SK-N-SH (cell line): ENCODE measurements around the gene SCNN1A. TPM values are rescaled to one million over a fixed set of nuclear protein-coding genes. Genes with fewer than 3 reads are reported as not detected.

Experiments used
- CTCF ChIA-PET: fragments of 300-600, 350-600 bp; formaldehyde crosslinking; extraction: SDS; loops from one replicate; lab custom pipeline; 2021; lab: Yijun Ruan, JAX
- POLR2A ChIA-PET: fragments of 350-600 bp; sonication (Branson Sonifier 250); formaldehyde crosslinking; extraction: SDS; loops from one replicate; lab custom pipeline; 2020; ENCODE audit warnings: antibody characterized with exemption, inconsistent platforms; lab: Yijun Ruan, JAX
- DNase-seq: peaks from one replicate; pipeline ENCODE4 v3.0.0; 2012
- H2AFZ ChIP-seq: fragments of 200-600 bp; sonication (generic); 2 replicates; pipeline ENCODE4 v1.8.1; 2016; ENCODE audit warnings: antibody characterized with exemption, mild to moderate bottlenecking, low read depth
- H3F3A ChIP-seq: fragments of 200-600 bp; sonication (generic); replicated peaks from 2 replicates; pipeline ENCODE3; 2016; ENCODE audit warnings: antibody characterized with exemption, mild to moderate bottlenecking; ENCODE audit not compliant: insufficient read depth
- H3K27ac ChIP-seq, 2 experiments: fragments of 200-500 bp in 1 of 2; fragments of 200-600 bp in 1 of 2; sonication (Bioruptor generic) in 1 of 2; sonication (generic), shearing (Covaris generic) in 1 of 2; 2 replicates each; pipeline versions ENCODE4 v1.5.1 to v1.6.1; 2014 to 2016; ENCODE audit warnings: low read depth in 2 of 2, inconsistent platforms in 1 of 2, low read length in 1 of 2, mild to moderate bottlenecking in 1 of 2, mixed read lengths in 1 of 2
- H3K27me3 ChIP-seq: fragments of 200-600 bp; sonication (generic), shearing (Covaris generic); 2 replicates; pipeline ENCODE4 v1.6.1; 2016; ENCODE audit warnings: mixed run types; ENCODE audit not compliant: insufficient read depth
- H3K36me3 ChIP-seq, 2 experiments: fragments of 200-500 bp in 1 of 2; fragments of 200-600 bp in 1 of 2; sonication (Bioruptor generic) in 1 of 2; sonication (generic) in 1 of 2; replicated peaks in 1 of 2; 2 replicates each; pipeline versions ENCODE3 to v1.5.1; 2014 to 2016; ENCODE audit warnings: low read length in 1 of 2, mild to moderate bottlenecking in 1 of 2; ENCODE audit not compliant: insufficient read depth in 2 of 2, control insufficient read depth in 1 of 2
- H3K4me1 ChIP-seq, 2 experiments: fragments of 200-500 bp in 1 of 2; fragments of 200-600 bp in 1 of 2; sonication (Bioruptor generic) in 1 of 2; sonication (generic), shearing (Covaris generic) in 1 of 2; 2 replicates each; pipeline versions ENCODE4 v1.5.1 to v1.6.1; 2014 to 2016; ENCODE audit warnings: low read depth in 1 of 2, low read length in 1 of 2, mixed run types in 1 of 2; ENCODE audit not compliant: insufficient read depth in 2 of 2, control insufficient read depth in 1 of 2
- H3K4me2 ChIP-seq: fragments of 200-600 bp; sonication (generic), shearing (Covaris generic); 2 replicates; pipeline ENCODE4 v1.6.1; 2017; ENCODE audit warnings: mixed run types
- H3K4me3 ChIP-seq, 2 experiments: fragments of 200-500 bp in 1 of 2; fragments of 200-600 bp in 1 of 2; sonication (Bioruptor generic) in 1 of 2; sonication (generic), shearing (Covaris generic) in 1 of 2; 2 replicates each; pipeline versions ENCODE4 v1.5.1 to v1.8.1; 2014 to 2016; ENCODE audit warnings: low read depth in 2 of 2, inconsistent platforms in 1 of 2, low read length in 1 of 2, mild to moderate bottlenecking in 1 of 2, mixed read lengths in 1 of 2, moderate library complexity in 1 of 2
- H3K79me2 ChIP-seq: fragments of 200-600 bp; sonication (generic); 2 replicates; pipeline ENCODE4 v1.8.1; 2017; ENCODE audit warnings: mild to moderate bottlenecking; ENCODE audit not compliant: insufficient read depth
- H3K9ac ChIP-seq: fragments of 200-600 bp; sonication (generic); 2 replicates; pipeline ENCODE4 v1.6.1; 2017; ENCODE audit warnings: mixed run types
- H3K9me2 ChIP-seq: fragments of 200-600 bp; sonication (generic); 2 replicates; pipeline ENCODE4 v1.6.1; 2017; ENCODE audit warnings: mixed run types
- H3K9me3 ChIP-seq: fragments of 200-600 bp; sonication (generic); 2 replicates; pipeline ENCODE4 v1.6.1; 2017; ENCODE audit warnings: mixed run types, mild to moderate bottlenecking, moderate library complexity
- H4K20me1 ChIP-seq: fragments of 200-600 bp; sonication (generic); 2 replicates; pipeline ENCODE4 v1.6.1; 2017; ENCODE audit warnings: mild to moderate bottlenecking, mixed run types; ENCODE audit not compliant: insufficient read depth
- FOXJ3 ChIP-seq: sonication (generic); formaldehyde crosslinking; IDR thresholded peaks from 2 replicates; pipeline ENCODE4 v1.5.1; 2020; ENCODE audit warnings: mild to moderate bottlenecking, missing genetic modification reagents
- FOXM1 ChIP-seq: IDR thresholded peaks from 2 replicates; pipeline ENCODE4 v1.4.0; 2012; ENCODE audit warnings: low read depth, mild to moderate bottlenecking
- JUND ChIP-seq: IDR thresholded peaks from 2 replicates; pipeline ENCODE4 v1.4.0; 2012
- MEF2A ChIP-seq: IDR thresholded peaks from 2 replicates; pipeline ENCODE4 v1.4.0; 2012; ENCODE audit warnings: low read depth, borderline replicate concordance
- POLR2AphosphoS5 ChIP-seq: IDR thresholded peaks from 2 replicates; pipeline ENCODE4 v1.6.1; 2012; ENCODE audit warnings: low read depth, low read length
- RAD21 ChIP-seq: IDR thresholded peaks from 2 replicates; pipeline ENCODE4 v1.6.1; 2012; ENCODE audit warnings: mild to moderate bottlenecking, low read length
- RCOR1 ChIP-seq: fragments of 150-350 bp; IDR thresholded peaks from 2 replicates; pipeline ENCODE4 v1.6.1; 2017; ENCODE audit warnings: antibody characterized with exemption, low read length
- RFX5 ChIP-seq: IDR thresholded peaks from 2 replicates; pipeline ENCODE4 v1.6.1; 2012; ENCODE audit warnings: mild to moderate bottlenecking, improper control_type of control experiment, low read length
- RXRA ChIP-seq: IDR thresholded peaks from 2 replicates; pipeline ENCODE4 v1.4.0; 2012; ENCODE audit warnings: low read depth, mild to moderate bottlenecking, borderline replicate concordance
- SMC3 ChIP-seq: IDR thresholded peaks from 2 replicates; pipeline ENCODE4 v1.6.1; 2012; ENCODE audit warnings: low read depth, low read length, improper control_type of control experiment
- TAF1 ChIP-seq: IDR thresholded peaks from 2 replicates; pipeline ENCODE4 v1.6.1; 2012; ENCODE audit warnings: low read depth, mild to moderate bottlenecking, low read length, moderate library complexity, borderline replicate concordance
- TCF12 ChIP-seq: IDR thresholded peaks from 2 replicates; pipeline ENCODE4 v1.4.0; 2012
- WGBS: methylation state at CpG from one replicate; pipeline ENCODE4 v1.1.6; 2017; ENCODE audit warnings: low lambda C conversion rate; 5-methylcytosine and 5-hydroxymethylcytosine counted together
- polyA plus RNA-seq, 3 experiments: library from polyadenylated mRNA; depleted of rRNA; stranded (reverse); fragments of >200 nt; gene quantifications; 2 replicates each; pipeline ENCODE4 v1.2.3, GENCODE V29; 2012
- TF ChIP-seq, protein P1 (sequence below): IDR thresholded peaks from 2 replicates; pipeline ENCODE4 v1.4.0; 2012; ENCODE audit warnings: low read depth
- TF ChIP-seq, protein P2 (sequence below): IDR thresholded peaks from 2 replicates; pipeline ENCODE4 v1.6.1; 2012; ENCODE audit warnings: mild to moderate bottlenecking, low read depth, low read length, moderate library complexity

Gene SCNN1A
- polyA plus RNA-seq, 1 of the 3 experiments (the other 2 are of a cell fraction): 1.6 TPM

DNA sequence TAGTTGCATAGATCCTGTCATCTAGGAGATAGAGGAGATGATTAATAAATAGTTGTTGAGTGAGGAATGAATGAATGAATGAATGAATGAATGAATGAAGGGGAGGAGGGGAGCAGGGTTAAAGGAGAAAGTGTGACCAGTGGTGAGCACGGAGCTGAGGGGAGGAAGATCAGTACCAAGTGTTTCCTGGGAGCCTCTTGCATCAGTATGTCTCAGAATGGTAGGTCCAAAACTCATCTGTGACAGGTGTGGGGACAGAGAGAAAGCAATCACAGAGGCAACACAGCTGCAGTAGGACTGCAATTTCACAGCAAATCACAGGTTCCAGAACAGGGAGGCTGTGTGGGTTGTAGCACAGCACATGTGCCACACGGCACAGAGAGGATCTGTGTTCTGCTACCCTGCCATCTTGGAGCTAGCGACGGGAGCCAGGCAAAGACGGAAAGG, 19.0 kb downstream of the SCNN1A start:
- CTCF ChIA-PET: interaction anchor here (0.7 to 1.6 kb wide), 3 partner anchors 16 to 30 kb away, joined by 3 to 6 read pairs (median 3); no protein-coding TSS in a partner anchor
- H3K27me3 ChIP-seq: no peaks in the 10 kb centered on the region
- H2AFZ ChIP-seq: no peak overlapping the region

DNA sequence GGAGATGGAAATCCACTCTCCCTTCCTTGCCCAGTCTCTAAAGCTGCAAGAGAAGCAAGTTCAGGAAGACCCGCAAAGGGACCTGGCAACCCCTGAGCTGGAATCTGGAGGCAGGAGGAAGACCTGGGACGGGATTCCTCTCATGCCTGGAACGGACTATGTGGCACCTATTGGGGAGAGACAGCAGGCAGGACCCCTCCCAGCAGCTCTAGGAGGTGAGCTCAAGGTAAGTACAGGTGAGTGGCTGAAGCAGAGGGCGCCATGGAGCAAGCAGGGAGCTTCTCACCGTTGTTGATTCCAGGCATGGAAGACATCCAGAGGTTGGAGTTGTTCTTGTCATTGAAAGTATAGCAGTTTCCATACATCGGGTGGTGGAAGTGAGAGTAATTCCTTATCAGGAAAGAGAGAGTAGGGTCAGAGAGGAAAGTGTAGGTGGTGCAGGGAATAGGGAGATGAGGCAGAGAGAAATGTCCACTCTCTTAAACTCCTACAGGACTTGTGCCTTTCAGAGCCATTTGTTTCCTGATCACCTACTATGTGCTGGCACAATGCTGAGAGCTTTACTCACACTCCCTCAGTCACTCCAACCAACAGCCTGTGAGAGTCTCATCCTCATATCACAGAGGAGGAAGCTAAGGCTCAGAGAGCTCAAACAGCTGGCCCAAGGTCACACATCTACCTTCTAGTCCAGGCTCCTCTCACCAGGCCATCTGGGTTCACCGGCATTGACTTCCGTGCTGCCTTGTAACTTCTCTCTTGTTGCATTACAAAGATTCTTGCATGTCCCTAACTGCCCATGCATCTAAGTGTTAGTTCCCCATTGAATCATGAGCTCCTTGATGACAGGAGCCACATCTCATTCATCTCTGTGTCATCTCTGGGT, 19.6 kb downstream of the SCNN1A start:
- Histone ChIP-seq H3K4me1 (peaks cover 0 to 4% of the 10 kb centered on the region in 2 experiments; a peak in 1 of 4 replicates), H3K79me2 (no peaks in the 10 kb centered on the region), H3K4me2 (no peak overlapping the region), H4K20me1 (no peaks in the 10 kb centered on the region), H3K9me2 (no peaks in the 10 kb centered on the region), H3K4me3 (no peak overlapping the region), H3K9ac (no peak overlapping the region), H3K27ac (no peak overlapping the region), H3K36me3 (no peaks in the 10 kb centered on the region), H3K9me3 (no peaks in the 10 kb centered on the region), H3K27me3 (no peaks in the 10 kb centered on the region), H2AFZ (no peak overlapping the region), H3F3A (no peaks in the 10 kb centered on the region)
- ChIA-PET CTCF (interaction anchor here (0.7 to 1.6 kb wide), 3 partner anchors 15 to 29 kb away, joined by 3 to 6 read pairs (median 3); no protein-coding TSS in a partner anchor), POLR2A (no interaction called here)
- DNase-seq: no peak
- WGBS: 84% methylated on average over 8 of the region's 8 CpGs
- TF ChIP-seq MEF2A (no peak), RAD21 (no peak), FOXJ3 (CRISPR knock-in tag) (no peak), RCOR1 (no peak), POLR2AphosphoS5 (no peak), RFX5 (no peak), FOXM1 (no peak), SMC3 (no peak), RXRA (no peak)
- TF ChIP-seq, protein P1, sequence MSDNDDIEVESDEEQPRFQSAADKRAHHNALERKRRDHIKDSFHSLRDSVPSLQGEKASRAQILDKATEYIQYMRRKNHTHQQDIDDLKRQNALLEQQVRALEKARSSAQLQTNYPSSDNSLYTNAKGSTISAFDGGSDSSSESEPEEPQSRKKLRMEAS: no peak
- TF ChIP-seq, protein P2, sequence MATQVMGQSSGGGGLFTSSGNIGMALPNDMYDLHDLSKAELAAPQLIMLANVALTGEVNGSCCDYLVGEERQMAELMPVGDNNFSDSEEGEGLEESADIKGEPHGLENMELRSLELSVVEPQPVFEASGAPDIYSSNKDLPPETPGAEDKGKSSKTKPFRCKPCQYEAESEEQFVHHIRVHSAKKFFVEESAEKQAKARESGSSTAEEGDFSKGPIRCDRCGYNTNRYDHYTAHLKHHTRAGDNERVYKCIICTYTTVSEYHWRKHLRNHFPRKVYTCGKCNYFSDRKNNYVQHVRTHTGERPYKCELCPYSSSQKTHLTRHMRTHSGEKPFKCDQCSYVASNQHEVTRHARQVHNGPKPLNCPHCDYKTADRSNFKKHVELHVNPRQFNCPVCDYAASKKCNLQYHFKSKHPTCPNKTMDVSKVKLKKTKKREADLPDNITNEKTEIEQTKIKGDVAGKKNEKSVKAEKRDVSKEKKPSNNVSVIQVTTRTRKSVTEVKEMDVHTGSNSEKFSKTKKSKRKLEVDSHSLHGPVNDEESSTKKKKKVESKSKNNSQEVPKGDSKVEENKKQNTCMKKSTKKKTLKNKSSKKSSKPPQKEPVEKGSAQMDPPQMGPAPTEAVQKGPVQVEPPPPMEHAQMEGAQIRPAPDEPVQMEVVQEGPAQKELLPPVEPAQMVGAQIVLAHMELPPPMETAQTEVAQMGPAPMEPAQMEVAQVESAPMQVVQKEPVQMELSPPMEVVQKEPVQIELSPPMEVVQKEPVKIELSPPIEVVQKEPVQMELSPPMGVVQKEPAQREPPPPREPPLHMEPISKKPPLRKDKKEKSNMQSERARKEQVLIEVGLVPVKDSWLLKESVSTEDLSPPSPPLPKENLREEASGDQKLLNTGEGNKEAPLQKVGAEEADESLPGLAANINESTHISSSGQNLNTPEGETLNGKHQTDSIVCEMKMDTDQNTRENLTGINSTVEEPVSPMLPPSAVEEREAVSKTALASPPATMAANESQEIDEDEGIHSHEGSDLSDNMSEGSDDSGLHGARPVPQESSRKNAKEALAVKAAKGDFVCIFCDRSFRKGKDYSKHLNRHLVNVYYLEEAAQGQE: no peak
- TF ChIP-seq, all 33 proteins: peak for 0

More for the DNA sequence above, 19.0 kb downstream of the SCNN1A start:
- no peak overlapping the region for H3K4me2 ChIP-seq
- no peak for DNase-seq
- H3K36me3 ChIP-seq: no peaks in the 10 kb centered on the region
- H3K4me3 ChIP-seq: no peak overlapping the region
- H3F3A ChIP-seq: no peaks in the 10 kb centered on the region
- no peaks in the 10 kb centered on the region for H3K79me2 ChIP-seq
- POLR2A ChIA-PET: no interaction called here
- H3K9me3 ChIP-seq: no peaks in the 10 kb centered on the region
- peaks cover 0 to 4% of the 10 kb centered on the region in 2 experiments; a peak in 1 of 4 replicates for H3K4me1 ChIP-seq
- H3K9ac ChIP-seq: no peak overlapping the region
- 88% methylated on average over 5 of the region's 5 CpGs for WGBS
- H3K27ac ChIP-seq: no peak overlapping the region
- TF ChIP-seq RCOR1: no peak
- TF ChIP-seq TCF12: no peak
- no peak for TF ChIP-seq JUND
- TF ChIP-seq TAF1: no peak
- no peaks in the 10 kb centered on the region for H4K20me1 ChIP-seq
- H3K9me2 ChIP-seq: no peaks in the 10 kb centered on the region
